ENCODE measurements around the gene PXMP4. TPM values are rescaled to one million over a fixed set of nuclear protein-coding genes. Genes with fewer than 3 reads are reported as not detected.
A peak's percentile ranks its signal among the peaks of the same experiment; 100 is the strongest.

Gene PXMP4
- total and polyA plus RNA-seq, 9 of the 15 experiments (the other 6 are each of a cell fraction or from before 2014, with no cell fraction given) = 4.8 to 29.1 (median 6.8) TPM

DNA sequence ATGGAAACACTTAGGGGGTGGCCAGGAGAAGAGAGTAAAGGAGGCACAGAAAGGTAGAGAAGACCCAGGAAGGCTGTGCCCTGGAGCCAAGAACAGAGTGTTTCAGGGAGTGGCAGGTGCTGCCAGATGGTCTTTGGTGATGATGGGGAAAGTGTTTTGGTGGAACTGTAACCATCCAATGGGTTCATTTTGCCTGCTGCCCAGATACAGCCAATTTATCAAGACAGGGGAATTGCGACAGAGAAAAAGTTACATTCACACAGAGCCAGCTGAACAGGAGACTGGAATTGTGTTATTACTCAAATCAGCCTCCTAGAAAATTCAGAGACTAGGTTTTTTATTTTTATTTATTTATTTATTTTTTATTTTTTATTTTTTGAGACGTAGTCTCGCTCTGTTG lies 16.9 kb upstream of the PXMP4 start:
- H3K36me3 ChIP-seq (ENCODE audit: control insufficient read depth, insufficient read depth, low read length) = no peaks in the 10 kb centered on the region
- H3K4me2 ChIP-seq (ENCODE audit: insufficient read depth, low read length) = no peak overlapping the region
- DNase-seq (ENCODE audit: extremely low read depth in 1 of 4, low spot score in 3 of 4) = no peak
- ChIA-PET POLR2A (interaction anchor here (0.7 kb wide), 1 partner anchor 10 kb away, joined by 3 read pairs; no protein-coding TSS in a partner anchor), CTCF (ENCODE audit: low intra/inter-chr PET ratio) (no interaction called here)
- in situ Hi-C loops (cut with MboI) = no loop called here
- peaks cover 21 to 23% of the 10 kb centered on the region in 2 experiments; a peak in 4 of 5 replicates for H3K4me1 ChIP-seq (replicated peaks in 1 of 2; ENCODE audit: control insufficient read depth in 2 of 2, insufficient read depth in 2 of 2, low read length in 2 of 2)
- intact Hi-C loops (cut with micrococcal nuclease) = no loop called here
- no peaks in the 10 kb centered on the region for H3K79me2 ChIP-seq (ENCODE audit: control insufficient read depth, insufficient read depth, low read length)
- no peak overlapping the region for H3K4me3 ChIP-seq
- BruUV-seq (replicated peaks) = no TSS peak
- 98% methylated on average over 3 of the region's 3 CpGs for WGBS (ENCODE audit: insufficient coverage, low coverage, missing lambda C conversion rate)
- H3K9ac ChIP-seq (ENCODE audit: insufficient read depth in 1 of 2, low read depth in 2 of 2, low read length in 2 of 2) = no peak overlapping the region
- H3K27me3 ChIP-seq (ENCODE audit: control insufficient read depth in 2 of 2, insufficient read depth in 2 of 2, low read length in 2 of 2) = no peaks in the 10 kb centered on the region
- H3K9me3 ChIP-seq (replicated peaks; ENCODE audit: control insufficient read depth, insufficient read depth, low read depth, low read length) = peaks cover 6% of the 10 kb centered on the region
- H4K20me1 ChIP-seq (replicated peaks; ENCODE audit: control insufficient read depth, insufficient read depth, low read length) = no peaks in the 10 kb centered on the region
- no peak for FAIRE-seq
- H3K27ac ChIP-seq (ENCODE audit: extremely low read depth, low read depth, low read length) = no peak overlapping the region
- H2AFZ ChIP-seq (ENCODE audit: low read depth, low read length) = no peak overlapping the region
- no peak for ATAC-seq
- no peaks in the 10 kb centered on the region for H3K9me1 ChIP-seq (ENCODE audit: control insufficient read depth, insufficient read depth, low read length)
- TF ChIP-seq CBX1 (IDR thresholded peaks at IDR 0.05; ENCODE audit: low read depth) (peak; percentile 73; the same call in 1 of the 2 replicates), TRIM24 (IDR thresholded peaks at IDR 0.05) (peak in 1 of 2 experiments; percentile 29; a peak in 1 of 4 replicates), CBX5 (IDR thresholded peaks at IDR 0.05; ENCODE audit: borderline replicate concordance, low read depth) (peak; percentile 98), TAF7 (tag; IDR thresholded peaks at IDR 0.05) (no peak), SNIP1 (IDR thresholded peaks at IDR 0.05; ENCODE audit: low read depth) (no peak), ZNF140 (CRISPR knock-in tag; IDR thresholded peaks at IDR 0.05) (no peak), ZEB2 (IDR thresholded peaks at IDR 0.05) (peak; percentile 67; the same call in 1 of the 2 replicates), CBX3 (IDR thresholded peaks at IDR 0.05; ENCODE audit: borderline replicate concordance in 1 of 2, low read length in 2 of 2) (peak in 1 of 2 experiments; percentile 97; a peak in 2 of 3 replicates), TRIM28 (IDR thresholded peaks at IDR 0.05) (peak; percentile 84), ZNF175 (CRISPR knock-in tag; IDR thresholded peaks at IDR 0.05; ENCODE audit: low read depth) (no peak), ZNF133 (CRISPR knock-in tag; IDR thresholded peaks at IDR 0.05) (no peak), ZBTB5 (IDR thresholded peaks at IDR 0.05) (no peak), ATF6 (CRISPR knock-in tag; IDR thresholded peaks at IDR 0.05) (no peak), CTBP1 (IDR thresholded peaks at IDR 0.05; ENCODE audit: borderline replicate concordance) (no peak), ZNF444 (CRISPR knock-in tag; IDR thresholded peaks at IDR 0.05) (no peak), ZNF280A (IDR thresholded peaks at IDR 0.05; ENCODE audit: low read depth, partially characterized antibody) (peak; percentile 90), NR2C2 (CRISPR knock-in tag; IDR thresholded peaks at IDR 0.05) (no peak), NR2C2 (tag; IDR thresholded peaks at IDR 0.05) (no peak)
- TF ChIP-seq, protein P1, sequence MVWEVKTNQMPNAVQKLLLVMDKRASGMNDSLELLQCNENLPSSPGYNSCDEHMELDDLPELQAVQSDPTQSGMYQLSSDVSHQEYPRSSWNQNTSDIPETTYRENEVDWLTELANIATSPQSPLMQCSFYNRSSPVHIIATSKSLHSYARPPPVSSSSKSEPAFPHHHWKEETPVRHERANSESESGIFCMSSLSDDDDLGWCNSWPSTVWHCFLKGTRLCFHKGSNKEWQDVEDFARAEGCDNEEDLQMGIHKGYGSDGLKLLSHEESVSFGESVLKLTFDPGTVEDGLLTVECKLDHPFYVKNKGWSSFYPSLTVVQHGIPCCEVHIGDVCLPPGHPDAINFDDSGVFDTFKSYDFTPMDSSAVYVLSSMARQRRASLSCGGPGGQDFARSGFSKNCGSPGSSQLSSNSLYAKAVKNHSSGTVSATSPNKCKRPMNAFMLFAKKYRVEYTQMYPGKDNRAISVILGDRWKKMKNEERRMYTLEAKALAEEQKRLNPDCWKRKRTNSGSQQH (CRISPR knock-in tag; IDR thresholded peaks at IDR 0.05) = no peak
